ENCODE data around the gene YIPF3.

Gene YIPF3

DNA sequence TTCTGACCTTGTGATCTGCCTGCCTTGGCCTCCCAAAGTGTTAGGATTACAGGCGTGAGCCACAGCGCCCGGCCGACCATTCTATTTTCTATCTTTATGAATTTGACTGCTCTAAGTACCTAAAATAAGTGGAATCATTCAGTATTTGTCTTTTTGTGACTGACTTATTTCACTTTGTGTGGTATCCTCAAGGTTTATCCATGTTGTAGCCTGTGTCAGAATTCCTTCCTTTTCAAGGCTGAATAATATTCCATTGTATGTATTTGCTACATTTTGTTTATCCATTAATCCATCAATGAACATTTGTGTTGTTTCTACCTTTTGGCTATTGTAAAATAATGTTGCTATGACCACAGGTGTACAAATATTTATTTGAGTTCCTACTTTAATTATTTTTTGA lies 44.2 kb downstream of the YIPF3 start:
- H2AK5ac ChIP-seq (ENCODE audit: low read length), result no peak overlapping the region
- H3K79me2 ChIP-seq (ENCODE audit: control insufficient read depth, insufficient read depth, low read length, poor library complexity), result no peaks in the 10 kb centered on the region
- H3K36me3 ChIP-seq (ENCODE audit: control insufficient read depth in 1 of 2, insufficient read depth in 2 of 2, low read length in 2 of 2), result no peaks in the 10 kb centered on the region
- no peak overlapping the region for H3K27ac ChIP-seq (ENCODE audit: low read depth, low read length)
- H3K18ac ChIP-seq (ENCODE audit: low read length), result no peak overlapping the region
- H3K4me1 ChIP-seq (ENCODE audit: control insufficient read depth in 1 of 2, insufficient read depth in 2 of 2, low read length in 2 of 2), result peaks cover 8 to 10% of the 10 kb centered on the region in 2 experiments
- no peak overlapping the region for H2AFZ ChIP-seq (ENCODE audit: insufficient read depth, low read length, poor library complexity)
- H2BK12ac ChIP-seq (ENCODE audit: low read length), result no peak overlapping the region
- H3K4me3 ChIP-seq (ENCODE audit: low read depth, low read length), result no peak overlapping the region
- no peak overlapping the region for H3K4me2 ChIP-seq (ENCODE audit: low read length)
- H3K9me3 ChIP-seq (ENCODE audit: insufficient read depth, low read depth, low read length), result no peaks in the 10 kb centered on the region
- no peaks in the 10 kb centered on the region for H3K79me1 ChIP-seq (ENCODE audit: low read length)
- no peak overlapping the region for H4K12ac ChIP-seq (ENCODE audit: low read depth, low read length)
- no peak overlapping the region for H3K14ac ChIP-seq (ENCODE audit: low read length)
- no peak overlapping the region for H3K23ac ChIP-seq (ENCODE audit: low read length)
- no peak overlapping the region for H4K91ac ChIP-seq (ENCODE audit: low read depth, low read length)
- no CpG with 5 or more reads among the region's 4 CpGs for WGBS (ENCODE audit: extremely low coverage, insufficient coverage, insufficient read length)
- H2BK5ac ChIP-seq (ENCODE audit: low read depth, low read length, poor library complexity), result no peak overlapping the region
- no peak overlapping the region for H2BK120ac ChIP-seq (ENCODE audit: insufficient read depth, low read length, poor library complexity)
- H4K8ac ChIP-seq (ENCODE audit: low read depth, low read length), result no peak overlapping the region
- DNase-seq, result no peak
- H3K4ac ChIP-seq (ENCODE audit: low read depth, low read length), result no peak overlapping the region
- no peak overlapping the region for H3K9ac ChIP-seq (ENCODE audit: low read length)
- no peaks in the 10 kb centered on the region for H3K27me3 ChIP-seq (ENCODE audit: insufficient read depth, low read length)

DNA sequence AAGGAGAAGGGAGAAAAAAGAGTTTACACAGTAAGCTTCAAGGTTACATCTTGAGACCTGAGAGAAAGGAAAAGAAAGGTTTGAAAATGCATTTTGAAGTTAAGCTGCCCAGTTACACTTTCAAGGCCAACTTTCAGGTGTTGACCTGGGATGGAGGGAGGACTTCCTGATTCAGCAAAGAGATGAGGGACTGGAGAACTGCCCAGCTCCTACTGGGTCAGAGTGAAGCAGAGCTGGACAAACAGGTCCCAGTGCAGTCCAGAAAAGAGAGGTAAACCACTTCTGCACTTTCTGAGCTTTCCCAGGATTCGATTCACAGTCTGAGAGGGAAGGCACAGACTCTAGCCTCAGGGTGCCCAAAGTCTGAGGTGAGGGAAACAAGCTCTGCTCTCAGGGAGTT lies 45.3 kb downstream of the YIPF3 start:
- Histone ChIP-seq H2BK12ac (ENCODE audit: low read length) (no peak overlapping the region), H3K4me1 (ENCODE audit: control insufficient read depth in 1 of 2, insufficient read depth in 2 of 2, low read length in 2 of 2) (peaks cover 5 to 10% of the 10 kb centered on the region in 2 experiments), H3K14ac (ENCODE audit: low read length) (no peak overlapping the region), H3K9me3 (ENCODE audit: insufficient read depth, low read depth, low read length) (no peaks in the 10 kb centered on the region), H2BK120ac (ENCODE audit: insufficient read depth, low read length, poor library complexity) (no peak overlapping the region), H3K18ac (ENCODE audit: low read length) (no peak overlapping the region), H4K91ac (ENCODE audit: low read depth, low read length) (no peak overlapping the region), H3K27me3 (ENCODE audit: insufficient read depth, low read length) (no peaks in the 10 kb centered on the region), H3K4ac (ENCODE audit: low read depth, low read length) (no peak overlapping the region), H4K8ac (ENCODE audit: low read depth, low read length) (no peak overlapping the region), H3K27ac (ENCODE audit: low read depth, low read length) (no peak overlapping the region), H2AFZ (ENCODE audit: insufficient read depth, low read length, poor library complexity) (no peak overlapping the region), H3K4me2 (ENCODE audit: low read length) (no peak overlapping the region), H3K23ac (ENCODE audit: low read length) (no peak overlapping the region), H2AK5ac (ENCODE audit: low read length) (no peak overlapping the region), H3K79me2 (ENCODE audit: control insufficient read depth, insufficient read depth, low read length, poor library complexity) (no peaks in the 10 kb centered on the region), H4K12ac (ENCODE audit: low read depth, low read length) (no peak overlapping the region), H3K4me3 (ENCODE audit: low read depth, low read length) (no peak overlapping the region), H3K79me1 (ENCODE audit: low read length) (no peaks in the 10 kb centered on the region), H3K36me3 (ENCODE audit: control insufficient read depth in 1 of 2, insufficient read depth in 2 of 2, low read length in 2 of 2) (no peaks in the 10 kb centered on the region), H3K9ac (ENCODE audit: low read length) (no peak overlapping the region), H2BK5ac (ENCODE audit: low read depth, low read length, poor library complexity) (no peak overlapping the region)
- DNase-seq, result peak; percentile 58 to 71
- WGBS (ENCODE audit: extremely low coverage, insufficient coverage, insufficient read length), result no CpG with 5 or more reads among the region's 1 CpG

DNA sequence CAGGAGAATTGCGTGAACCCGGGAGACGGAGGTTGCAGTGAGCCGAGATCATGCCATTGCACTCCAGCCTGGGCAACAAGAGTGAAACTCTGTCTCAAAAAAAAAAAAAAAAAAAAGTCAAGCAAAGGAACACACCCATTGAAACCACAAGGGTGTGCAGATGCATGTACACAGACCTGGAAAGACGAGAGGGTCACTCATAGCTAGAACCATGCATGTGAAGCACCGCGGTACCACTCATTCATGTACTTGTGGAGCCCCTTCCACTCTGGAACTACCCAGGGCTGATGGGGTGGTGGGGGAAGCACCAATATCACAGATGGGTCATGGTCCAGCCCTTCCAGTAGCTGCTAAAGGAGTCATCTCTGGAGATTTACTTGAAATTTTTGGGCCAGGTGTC lies 46.8 kb downstream of the YIPF3 start:
- no peak overlapping the region for H3K9ac ChIP-seq (ENCODE audit: low read length)
- no peak overlapping the region for H3K18ac ChIP-seq (ENCODE audit: low read length)
- WGBS (ENCODE audit: extremely low coverage, insufficient coverage, insufficient read length), result no CpG with 5 or more reads among the region's 7 CpGs
- H2BK12ac ChIP-seq (ENCODE audit: low read length), result no peak overlapping the region
- no peaks in the 10 kb centered on the region for H3K79me1 ChIP-seq (ENCODE audit: low read length)
- no peak overlapping the region for H3K27ac ChIP-seq (ENCODE audit: low read depth, low read length)
- no peak overlapping the region for H2BK5ac ChIP-seq (ENCODE audit: low read depth, low read length, poor library complexity)
- no peaks in the 10 kb centered on the region for H3K9me3 ChIP-seq (ENCODE audit: insufficient read depth, low read depth, low read length)
- H3K23ac ChIP-seq (ENCODE audit: low read length), result no peak overlapping the region
- H3K4me3 ChIP-seq (ENCODE audit: low read depth, low read length), result no peak overlapping the region
- no peaks in the 10 kb centered on the region for H3K27me3 ChIP-seq (ENCODE audit: insufficient read depth, low read length)
- H3K4me2 ChIP-seq (ENCODE audit: low read length), result no peak overlapping the region
- H3K4me1 ChIP-seq (ENCODE audit: control insufficient read depth in 1 of 2, insufficient read depth in 2 of 2, low read length in 2 of 2), result peaks cover 5 to 10% of the 10 kb centered on the region in 2 experiments
- peak overlapping the region; percentile 85 for H2AK5ac ChIP-seq (ENCODE audit: low read length)
- H4K91ac ChIP-seq (ENCODE audit: low read depth, low read length), result no peak overlapping the region
- H3K79me2 ChIP-seq (ENCODE audit: control insufficient read depth, insufficient read depth, low read length, poor library complexity), result no peaks in the 10 kb centered on the region
- no peak overlapping the region for H4K8ac ChIP-seq (ENCODE audit: low read depth, low read length)
- no peaks in the 10 kb centered on the region for H3K36me3 ChIP-seq (ENCODE audit: control insufficient read depth in 1 of 2, insufficient read depth in 2 of 2, low read length in 2 of 2)
- no peak overlapping the region for H3K14ac ChIP-seq (ENCODE audit: low read length)
- DNase-seq, result peak; percentile 41 to 52
- H2AFZ ChIP-seq (ENCODE audit: insufficient read depth, low read length, poor library complexity), result no peak overlapping the region
- H2BK120ac ChIP-seq (ENCODE audit: insufficient read depth, low read length, poor library complexity), result no peak overlapping the region
- no peak overlapping the region for H4K12ac ChIP-seq (ENCODE audit: low read depth, low read length)
- H3K4ac ChIP-seq (ENCODE audit: low read depth, low read length), result no peak overlapping the region

DNA sequence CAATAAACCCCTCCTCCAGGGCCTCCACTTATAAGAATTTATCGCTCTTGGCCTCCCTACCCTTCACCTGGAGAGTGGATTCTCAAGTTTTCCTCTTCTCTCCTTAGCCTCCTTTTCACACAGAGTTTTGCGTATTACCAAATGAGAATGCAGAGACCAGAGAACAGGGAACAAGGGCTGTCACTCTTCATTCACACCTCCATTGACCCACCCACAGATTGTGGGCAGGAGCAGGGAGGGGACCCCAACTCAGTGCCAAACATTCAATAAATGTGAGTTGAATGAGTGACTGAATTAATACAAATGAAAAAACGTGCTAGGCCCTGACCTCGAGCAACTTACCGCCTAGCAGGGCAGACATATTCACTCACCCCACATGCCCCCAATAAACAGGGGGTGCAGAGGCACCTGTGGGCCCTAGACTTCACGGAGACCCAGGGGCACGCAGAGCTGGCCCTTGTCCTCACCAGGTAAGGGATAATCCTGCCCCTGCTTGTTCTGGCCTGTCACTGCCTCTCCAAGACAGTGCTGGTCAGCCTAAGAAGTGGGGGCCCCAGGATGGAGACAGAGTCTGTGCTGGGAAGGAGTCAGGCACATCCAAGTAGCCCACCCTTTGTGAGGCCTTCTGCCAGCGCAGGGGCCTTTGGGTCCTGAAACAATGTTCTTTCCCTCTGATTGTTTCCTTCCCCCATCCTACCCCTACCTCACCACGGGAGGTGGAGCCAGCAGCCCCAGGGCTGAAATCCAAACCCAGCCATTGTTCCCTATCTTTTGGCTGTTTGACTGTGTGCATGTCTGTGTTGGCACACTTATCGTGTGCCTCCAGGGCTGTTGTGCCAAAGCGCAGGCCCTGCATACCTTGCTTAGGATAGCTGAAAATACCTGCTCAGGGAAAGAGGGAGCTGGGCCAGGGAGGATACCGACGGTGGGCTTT lies 47.7 kb downstream of the YIPF3 start:
- Histone ChIP-seq H2AK5ac (ENCODE audit: low read length) (no peak overlapping the region), H3K4me3 (ENCODE audit: low read depth, low read length) (no peak overlapping the region)
- no CpG with 5 or more reads among the region's 13 CpGs for WGBS (ENCODE audit: extremely low coverage, insufficient coverage, insufficient read length)

More for the DNA sequence above, 47.7 kb downstream of the YIPF3 start:
- Histone ChIP-seq H3K23ac (ENCODE audit: low read length) (no peak overlapping the region), H4K8ac (ENCODE audit: low read depth, low read length) (no peak overlapping the region), H2BK12ac (ENCODE audit: low read length) (no peak overlapping the region), H2AFZ (ENCODE audit: insufficient read depth, low read length, poor library complexity) (no peak overlapping the region), H3K14ac (ENCODE audit: low read length) (no peak overlapping the region), H3K36me3 (ENCODE audit: control insufficient read depth in 1 of 2, insufficient read depth in 2 of 2, low read length in 2 of 2) (no peaks in the 10 kb centered on the region), H3K27me3 (ENCODE audit: insufficient read depth, low read length) (no peaks in the 10 kb centered on the region), H3K79me2 (ENCODE audit: control insufficient read depth, insufficient read depth, low read length, poor library complexity) (no peaks in the 10 kb centered on the region), H2BK120ac (ENCODE audit: insufficient read depth, low read length, poor library complexity) (no peak overlapping the region), H3K4me1 (ENCODE audit: control insufficient read depth in 1 of 2, insufficient read depth in 2 of 2, low read length in 2 of 2) (peaks cover 5 to 10% of the 10 kb centered on the region in 2 experiments), H3K79me1 (ENCODE audit: low read length) (no peaks in the 10 kb centered on the region), H3K18ac (ENCODE audit: low read length) (no peak overlapping the region), H3K4me2 (ENCODE audit: low read length) (no peak overlapping the region), H3K27ac (ENCODE audit: low read depth, low read length) (no peak overlapping the region), H4K12ac (ENCODE audit: low read depth, low read length) (no peak overlapping the region), H2BK5ac (ENCODE audit: low read depth, low read length, poor library complexity) (no peak overlapping the region), H4K91ac (ENCODE audit: low read depth, low read length) (no peak overlapping the region), H3K9me3 (ENCODE audit: insufficient read depth, low read depth, low read length) (no peaks in the 10 kb centered on the region), H3K4ac (ENCODE audit: low read depth, low read length) (no peak overlapping the region), H3K9ac (ENCODE audit: low read length) (no peak overlapping the region)
- peak; percentile 41 to 57 for DNase-seq
